ENCODE measurements around the gene PEX12.
"Not testable (repeated sequence)": the region's sequence is repeated elsewhere in the genome, so short reads cannot be mapped to it uniquely, and the experiment has no call there.

PEX12 gene

DNA sequence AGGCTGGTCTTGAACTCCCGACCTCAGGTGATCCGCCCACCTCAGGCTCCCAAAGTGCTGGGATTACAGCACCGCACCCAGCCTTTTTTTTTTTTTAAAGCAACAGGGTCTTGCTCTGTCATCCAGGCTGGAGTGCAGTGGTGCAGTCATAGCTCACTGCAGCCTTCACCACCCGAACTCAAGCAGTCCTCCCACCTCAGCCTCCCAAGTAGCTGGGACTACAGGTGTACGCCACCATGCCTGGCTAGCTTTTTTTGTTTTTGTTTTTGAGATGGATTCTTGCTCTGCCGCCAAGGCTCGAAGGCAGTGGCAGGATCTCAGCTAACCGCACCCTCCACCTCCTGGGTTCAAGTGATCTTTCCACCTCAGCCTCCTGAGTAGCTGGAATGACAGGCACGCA lies 43.0 kb downstream of the PEX12 start:
- DNase-seq, result not testable (repeated sequence)

DNA sequence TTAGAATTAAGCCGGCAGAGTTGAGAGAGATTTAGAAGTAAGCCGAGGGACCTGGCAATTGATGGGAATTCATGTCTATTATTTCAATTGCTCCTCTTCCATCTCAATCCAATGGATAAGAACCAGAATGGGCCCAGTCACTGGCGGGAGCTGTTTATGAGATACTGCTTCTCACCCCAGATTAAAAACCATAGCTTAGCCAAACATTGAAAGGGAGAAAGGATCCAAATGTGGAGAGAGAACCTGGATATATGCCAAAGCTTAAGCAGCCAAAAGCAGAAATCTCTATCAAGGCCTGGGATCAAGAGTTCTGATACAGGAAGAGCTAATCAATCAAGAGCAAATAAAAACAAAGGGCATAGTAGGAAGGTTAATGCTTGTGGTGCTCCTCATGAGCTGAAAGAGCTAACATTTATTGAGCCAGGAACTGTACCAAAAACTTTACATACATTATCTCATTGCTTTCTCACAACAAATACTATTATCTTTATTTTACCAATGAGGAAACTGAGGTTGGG lies 43.7 kb downstream of the PEX12 start:
- no peak for DNase-seq

DNA sequence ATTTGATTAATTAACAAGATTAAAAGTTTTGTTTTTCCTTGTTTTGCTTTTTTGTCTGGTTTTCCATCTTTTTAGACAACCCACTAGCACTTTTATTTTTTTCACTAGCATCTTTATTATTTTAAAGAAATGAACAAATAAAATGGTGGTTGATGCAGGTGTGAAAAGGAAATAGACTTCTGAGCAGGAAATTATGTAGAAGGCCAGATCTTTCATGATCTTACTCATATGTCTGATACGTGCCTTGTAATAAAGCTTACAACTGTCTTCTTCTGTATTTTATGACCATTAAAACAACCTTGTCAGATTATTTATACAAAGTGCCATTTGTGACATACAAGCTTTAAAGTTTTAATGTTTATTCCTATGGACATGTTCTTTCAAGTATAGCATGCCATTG lies 47.2 kb downstream of the PEX12 start:
- no peak for DNase-seq

DNA sequence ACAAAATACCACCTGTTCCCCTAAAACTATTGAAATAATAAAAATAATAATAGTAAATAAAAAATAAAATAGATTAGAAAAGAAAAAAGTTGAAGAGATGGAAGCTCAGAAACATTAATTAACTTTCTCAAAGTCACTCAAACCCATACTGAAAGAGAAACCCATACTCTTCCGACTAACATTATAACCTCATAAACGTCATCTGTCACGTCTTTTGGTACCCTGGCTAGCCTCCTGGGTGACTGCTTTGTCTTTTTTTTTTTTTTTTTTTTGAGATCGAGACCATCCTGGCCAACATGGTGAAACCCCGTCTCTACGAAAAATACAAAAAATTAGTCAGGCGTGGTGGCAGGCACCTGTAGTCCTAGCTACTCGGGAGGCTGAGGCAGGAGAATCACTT lies 48.5 kb downstream of the PEX12 start:
- no peak for DNase-seq

DNA sequence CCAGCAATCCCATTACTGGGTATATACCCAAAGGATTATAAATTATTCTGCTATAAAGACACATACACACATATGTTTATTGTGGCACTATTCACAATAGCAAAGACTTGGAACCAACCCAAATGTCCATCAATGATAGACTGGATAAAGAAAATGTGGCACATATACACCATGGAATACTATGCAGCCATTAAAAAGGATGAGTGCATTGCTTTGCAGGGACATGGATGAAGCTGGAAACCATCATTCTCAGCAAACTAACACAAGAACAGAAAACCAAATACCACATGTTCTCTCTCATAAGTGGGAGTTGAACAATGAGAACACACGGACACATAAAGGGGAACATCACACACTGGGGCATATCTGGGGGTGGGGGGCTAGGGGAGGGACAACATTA lies 49.0 kb downstream of the PEX12 start:
- not testable (repeated sequence) for DNase-seq

All from activated CD4-positive, alpha-beta T cell treated with anti-CD3 and anti-CD28 coated beads, Interleukin-2, amount 50 U/mL, for 4 hours (primary cell).